Activated gamma-delta T cell (primary cell): ENCODE measurements around the gene FRMD1.

Source experiments
- DNase-seq: peaks from one replicate; lab custom pipeline; 2025; lab: John Stamatoyannopoulos, UW

FRMD1 gene

GRCh38 chr6:168095716-168096250, 16.8 kb upstream of the FRMD1 start:
- no peak for DNase-seq

GRCh38 chr6:168095171-168095691, 16.2 kb upstream of the FRMD1 start:
- no peak for DNase-seq

GRCh38 chr6:168093634-168094033, 14.6 kb upstream of the FRMD1 start:
- DNase-seq: no peak

- no peak for DNase-seq
These were observed 14.1 kb upstream of the FRMD1 start for GRCh38 chr6:168093071-168093505.

GRCh38 chr6:168092541-168092940, 13.5 kb upstream of the FRMD1 start:
- DNase-seq: no peak

GRCh38 chr6:168091381-168092264, 12.6 kb upstream of the FRMD1 start:
- DNase-seq: no peak

- DNase-seq: no peak
These were observed 11.7 kb upstream of the FRMD1 start for GRCh38 chr6:168090706-168091105.

- no peak for DNase-seq
These were observed 11.2 kb upstream of the FRMD1 start for GRCh38 chr6:168090064-168090690.

- DNase-seq: no peak
These were observed 10.4 kb upstream of the FRMD1 start for GRCh38 chr6:168089186-168090063.

- no peak for DNase-seq
These were observed 9.4 kb upstream of the FRMD1 start for GRCh38 chr6:168088161-168089053.

- DNase-seq: no peak
These were observed 8.6 kb upstream of the FRMD1 start for GRCh38 chr6:168087436-168088160.

GRCh38 chr6:168086616-168087015, 7.6 kb upstream of the FRMD1 start:
- no peak for DNase-seq

- no peak for DNase-seq
These were observed 7.1 kb upstream of the FRMD1 start for GRCh38 chr6:168086066-168086465.

- no peak for DNase-seq
These were observed 5.6 kb upstream of the FRMD1 start for GRCh38 chr6:168084465-168085160.

GRCh38 chr6:168083514-168083885, 4.5 kb upstream of the FRMD1 start:
- DNase-seq: no peak

GRCh38 chr6:168082860-168083513, 4.0 kb upstream of the FRMD1 start:
- DNase-seq: no peak

- DNase-seq: no peak
These were observed 3.0 kb upstream of the FRMD1 start for GRCh38 chr6:168081858-168082546.

GRCh38 chr6:168080393-168081077, 1.5 kb upstream of the FRMD1 start:
- DNase-seq: no peak
